PC-9 (cell line): Measurements from ENCODE around the gene NTF3.

Experiments used
- CTCF ChIP-seq: fragments of 200-600 bp; sonication (generic); conservative IDR thresholded peaks from 2 replicates; pipeline ENCODE4 v1.6.1; 2017; ENCODE audit warnings: mixed run types, antibody characterized with exemption, mild to moderate bottlenecking, moderate library complexity
- EZH2 ChIP-seq: fragments of 200-600 bp; sonication (generic); IDR thresholded peaks from 2 replicates; pipeline ENCODE4 v1.8.0; 2017; ENCODE audit warnings: antibody characterized with exemption, low read depth

GRCh38 chr12:5480218-5480937 lies 48.5 kb downstream of the NTF3 start:
- TF ChIP-seq CTCF (no peak), EZH2 (no peak)
